ENCODE data around the gene TEAD4. TPM values are rescaled to one million over a fixed set of nuclear protein-coding genes. Genes with fewer than 3 reads are reported as not detected.
A peak's percentile ranks its signal among the peaks of the same experiment; 100 is the strongest.
"Not testable (repeated sequence)": the region's sequence is repeated elsewhere in the genome, so short reads cannot be mapped to it uniquely, and the experiment has no call there.

Gene TEAD4
- total RNA-seq, 1 experiment from 2014 or later, result 43.2 TPM

DNA sequence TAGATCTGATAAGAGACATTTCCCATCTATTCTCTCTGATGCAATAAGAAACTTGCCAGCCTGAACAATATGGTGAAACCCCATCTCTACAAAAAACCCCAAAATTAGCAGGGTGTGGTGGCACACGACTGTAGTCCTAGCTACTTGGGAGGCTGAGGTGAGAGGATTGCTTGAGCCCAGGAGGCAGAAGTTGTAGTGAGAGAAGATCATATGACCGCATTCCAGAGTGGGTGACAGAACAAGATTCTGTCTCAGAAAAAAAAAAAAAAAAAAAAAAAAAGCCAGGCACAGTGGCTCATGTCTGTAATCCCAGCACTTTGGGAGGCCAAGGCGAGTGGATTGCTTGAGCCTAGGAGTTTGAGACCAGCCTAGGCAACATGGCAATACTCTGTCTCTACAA, 106.6 kb downstream of the TEAD4 start:
- CTCF ChIA-PET, result interaction anchor here (0.9 to 1.5 kb wide), 2 partner anchors 8 to 25 kb away, joined by 4 read pairs; no protein-coding TSS in a partner anchor
- H2AFZ ChIP-seq (ENCODE audit: low read depth, low read length, poor library complexity, severe bottlenecking); RAD21 ChIA-PET (ENCODE audit: low non-redundant PET in 1 of 2, low total read pairs in 2 of 2, uncharacterized antibody in 2 of 2, unreplicated experiment in 2 of 2); H4K20me1 ChIP-seq (ENCODE audit: insufficient read depth); H3K9me2 ChIP-seq (ENCODE audit: insufficient read depth); H3K9me3 ChIP-seq (ENCODE audit: control insufficient read depth in 1 of 2, insufficient read depth in 1 of 2, low read depth in 1 of 2, low read length in 2 of 2); H3K27me3 ChIP-seq (ENCODE audit: insufficient read depth, low read length); H3K79me2 ChIP-seq (ENCODE audit: insufficient read depth, low read length); H3K36me3 ChIP-seq (ENCODE audit: control insufficient read depth in 1 of 2, insufficient read depth in 2 of 2, low read length in 2 of 2); DNase-seq (ENCODE audit: low read depth, low spot score); intact Hi-C loops (cut with micrococcal nuclease); H3K9ac ChIP-seq (ENCODE audit: low read length); POLR2A ChIA-PET; BruUV-seq (replicated peaks); H3K27ac ChIP-seq (ENCODE audit: low read depth, low read length); H3K4me3 ChIP-seq (replicated peaks in 1 of 2; ENCODE audit: low read depth in 1 of 2, low read length in 2 of 2): not testable (repeated sequence)
- Histone ChIP-seq H3K4me2 (ENCODE audit: low read length) (peak overlapping the region; percentile 52), H3K4me1 (ENCODE audit: control insufficient read depth in 1 of 2, insufficient read depth in 2 of 2, low read length in 2 of 2) (peaks cover 10 to 12% of the 10 kb centered on the region in 2 experiments)
- peak; percentile 11; the same call in 1 of the 2 replicates for ATAC-seq

DNA sequence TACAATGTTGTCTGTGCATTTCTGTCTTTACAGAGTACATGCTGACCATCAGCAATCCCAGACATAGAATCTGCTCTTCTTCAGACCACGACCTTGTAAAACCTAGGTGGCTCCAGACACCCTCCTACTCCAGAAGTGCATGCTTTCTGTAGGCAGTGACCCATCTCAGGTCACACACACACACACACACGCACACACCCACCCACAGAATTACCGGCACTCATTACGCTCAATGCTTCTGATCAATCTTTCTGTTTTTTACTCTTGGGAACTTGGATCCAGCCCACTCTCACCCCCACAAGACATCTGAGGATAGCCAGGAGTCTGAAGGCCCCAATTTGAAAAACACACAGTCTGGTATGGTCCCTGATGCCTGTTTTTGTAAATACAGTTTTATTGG, 110.5 kb downstream of the TEAD4 start:
- no peak for ATAC-seq
- BruUV-seq (replicated peaks), result no TSS peak
- ChIA-PET CTCF (no interaction called here), RAD21 (ENCODE audit: low non-redundant PET in 1 of 2, low total read pairs in 2 of 2, uncharacterized antibody in 2 of 2, unreplicated experiment in 2 of 2) (no interaction called here), POLR2A (no interaction called here)
- Histone ChIP-seq H3K27ac (ENCODE audit: low read depth, low read length) (no peak overlapping the region), H3K79me2 (ENCODE audit: insufficient read depth, low read length) (no peaks in the 10 kb centered on the region), H3K9ac (ENCODE audit: low read length) (no peak overlapping the region), H2AFZ (ENCODE audit: low read depth, low read length, poor library complexity, severe bottlenecking) (no peak overlapping the region), H3K4me1 (ENCODE audit: control insufficient read depth in 1 of 2, insufficient read depth in 2 of 2, low read length in 2 of 2) (peaks cover 10 to 19% of the 10 kb centered on the region in 2 experiments), H3K27me3 (ENCODE audit: insufficient read depth, low read length) (no peaks in the 10 kb centered on the region; the same call in 1 of the 2 replicates), H3K36me3 (ENCODE audit: control insufficient read depth in 1 of 2, insufficient read depth in 2 of 2, low read length in 2 of 2) (no peaks in the 10 kb centered on the region), H3K4me3 (replicated peaks in 1 of 2; ENCODE audit: low read depth in 1 of 2, low read length in 2 of 2) (no peak overlapping the region), H4K20me1 (ENCODE audit: insufficient read depth) (no peaks in the 10 kb centered on the region), H3K9me3 (ENCODE audit: control insufficient read depth in 1 of 2, insufficient read depth in 1 of 2, low read depth in 1 of 2, low read length in 2 of 2) (no peaks in the 10 kb centered on the region), H3K4me2 (ENCODE audit: low read length) (no peak overlapping the region), H3K9me2 (ENCODE audit: insufficient read depth) (no peaks in the 10 kb centered on the region)
- DNase-seq (ENCODE audit: low read depth, low spot score), result no peak
- intact Hi-C loops (cut with micrococcal nuclease), result loop anchor here (5.0 kb wide), 1 partner anchor 373 kb away; no protein-coding TSS in a partner anchor
- TF ChIP-seq RAD21 (IDR thresholded peaks at IDR 0.05; ENCODE audit: low read depth) (no peak), POLR2AphosphoS5 (IDR thresholded peaks at IDR 0.05; ENCODE audit: low read depth, low read length) (no peak), FOSL1 (IDR thresholded peaks at IDR 0.05; ENCODE audit: low read depth) (no peak), SP1 (IDR thresholded peaks at IDR 0.05; ENCODE audit: low read depth) (no peak), TCF7L2 (IDR thresholded peaks at IDR 0.05; ENCODE audit: borderline replicate concordance, extremely low read depth, insufficient read depth, insufficient read length) (no peak), ZFX (IDR thresholded peaks at IDR 0.05) (no peak), ELF1 (IDR thresholded peaks at IDR 0.05; ENCODE audit: borderline replicate concordance, low read depth) (no peak), SIN3A (IDR thresholded peaks at IDR 0.05; ENCODE audit: low read depth) (no peak), CBX3 (IDR thresholded peaks at IDR 0.05; ENCODE audit: low read depth) (no peak), EGR1 (IDR thresholded peaks at IDR 0.05; ENCODE audit: low read depth) (no peak)
- TF ChIP-seq, protein P1, sequence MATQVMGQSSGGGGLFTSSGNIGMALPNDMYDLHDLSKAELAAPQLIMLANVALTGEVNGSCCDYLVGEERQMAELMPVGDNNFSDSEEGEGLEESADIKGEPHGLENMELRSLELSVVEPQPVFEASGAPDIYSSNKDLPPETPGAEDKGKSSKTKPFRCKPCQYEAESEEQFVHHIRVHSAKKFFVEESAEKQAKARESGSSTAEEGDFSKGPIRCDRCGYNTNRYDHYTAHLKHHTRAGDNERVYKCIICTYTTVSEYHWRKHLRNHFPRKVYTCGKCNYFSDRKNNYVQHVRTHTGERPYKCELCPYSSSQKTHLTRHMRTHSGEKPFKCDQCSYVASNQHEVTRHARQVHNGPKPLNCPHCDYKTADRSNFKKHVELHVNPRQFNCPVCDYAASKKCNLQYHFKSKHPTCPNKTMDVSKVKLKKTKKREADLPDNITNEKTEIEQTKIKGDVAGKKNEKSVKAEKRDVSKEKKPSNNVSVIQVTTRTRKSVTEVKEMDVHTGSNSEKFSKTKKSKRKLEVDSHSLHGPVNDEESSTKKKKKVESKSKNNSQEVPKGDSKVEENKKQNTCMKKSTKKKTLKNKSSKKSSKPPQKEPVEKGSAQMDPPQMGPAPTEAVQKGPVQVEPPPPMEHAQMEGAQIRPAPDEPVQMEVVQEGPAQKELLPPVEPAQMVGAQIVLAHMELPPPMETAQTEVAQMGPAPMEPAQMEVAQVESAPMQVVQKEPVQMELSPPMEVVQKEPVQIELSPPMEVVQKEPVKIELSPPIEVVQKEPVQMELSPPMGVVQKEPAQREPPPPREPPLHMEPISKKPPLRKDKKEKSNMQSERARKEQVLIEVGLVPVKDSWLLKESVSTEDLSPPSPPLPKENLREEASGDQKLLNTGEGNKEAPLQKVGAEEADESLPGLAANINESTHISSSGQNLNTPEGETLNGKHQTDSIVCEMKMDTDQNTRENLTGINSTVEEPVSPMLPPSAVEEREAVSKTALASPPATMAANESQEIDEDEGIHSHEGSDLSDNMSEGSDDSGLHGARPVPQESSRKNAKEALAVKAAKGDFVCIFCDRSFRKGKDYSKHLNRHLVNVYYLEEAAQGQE (IDR thresholded peaks at IDR 0.05; ENCODE audit: low read depth), result no peak
- TF ChIP-seq, protein P2, sequence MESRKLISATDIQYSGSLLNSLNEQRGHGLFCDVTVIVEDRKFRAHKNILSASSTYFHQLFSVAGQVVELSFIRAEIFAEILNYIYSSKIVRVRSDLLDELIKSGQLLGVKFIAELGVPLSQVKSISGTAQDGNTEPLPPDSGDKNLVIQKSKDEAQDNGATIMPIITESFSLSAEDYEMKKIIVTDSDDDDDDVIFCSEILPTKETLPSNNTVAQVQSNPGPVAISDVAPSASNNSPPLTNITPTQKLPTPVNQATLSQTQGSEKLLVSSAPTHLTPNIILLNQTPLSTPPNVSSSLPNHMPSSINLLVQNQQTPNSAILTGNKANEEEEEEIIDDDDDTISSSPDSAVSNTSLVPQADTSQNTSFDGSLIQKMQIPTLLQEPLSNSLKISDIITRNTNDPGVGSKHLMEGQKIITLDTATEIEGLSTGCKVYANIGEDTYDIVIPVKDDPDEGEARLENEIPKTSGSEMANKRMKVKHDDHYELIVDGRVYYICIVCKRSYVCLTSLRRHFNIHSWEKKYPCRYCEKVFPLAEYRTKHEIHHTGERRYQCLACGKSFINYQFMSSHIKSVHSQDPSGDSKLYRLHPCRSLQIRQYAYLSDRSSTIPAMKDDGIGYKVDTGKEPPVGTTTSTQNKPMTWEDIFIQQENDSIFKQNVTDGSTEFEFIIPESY (IDR thresholded peaks at IDR 0.05; ENCODE audit: extremely low read depth, insufficient replicate concordance, low read length), result no peak
- TF ChIP-seq, protein P3, sequence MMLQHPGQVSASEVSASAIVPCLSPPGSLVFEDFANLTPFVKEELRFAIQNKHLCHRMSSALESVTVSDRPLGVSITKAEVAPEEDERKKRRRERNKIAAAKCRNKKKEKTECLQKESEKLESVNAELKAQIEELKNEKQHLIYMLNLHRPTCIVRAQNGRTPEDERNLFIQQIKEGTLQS (IDR thresholded peaks at IDR 0.05), result no peak
- TF ChIP-seq, protein P4, sequence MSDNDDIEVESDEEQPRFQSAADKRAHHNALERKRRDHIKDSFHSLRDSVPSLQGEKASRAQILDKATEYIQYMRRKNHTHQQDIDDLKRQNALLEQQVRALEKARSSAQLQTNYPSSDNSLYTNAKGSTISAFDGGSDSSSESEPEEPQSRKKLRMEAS (IDR thresholded peaks at IDR 0.05), result no peak
